Neural cell (in vitro differentiated cells): ENCODE results near the gene NFE2L2. TPM values are rescaled to one million over a fixed set of nuclear protein-coding genes. Genes with fewer than 3 reads are reported as not detected.

ENCODE experiments used
- H2AFZ ChIP-seq: fragments of 200-600, 300-800 bp; sonication (generic), shearing (Covaris generic); 2 replicates; pipeline ENCODE4 v1.6.0; 2014; ENCODE audit warnings: low read depth, mild to moderate bottlenecking, antibody characterized with exemption, low read length, moderate library complexity
- H3F3A ChIP-seq: fragments of 200-600 bp; shearing (Covaris generic); 2 replicates; pipeline ENCODE4 v1.6.1; 2016; ENCODE audit warnings: mild to moderate bottlenecking, moderate library complexity, mixed read lengths, antibody characterized with exemption, low read length; ENCODE audit not compliant: insufficient read depth, poor library complexity, severe bottlenecking
- H3K27ac ChIP-seq: fragments of 200-600, 300-800 bp; sonication (generic), shearing (Covaris generic); 2 replicates; pipeline ENCODE4 v1.5.1; 2014; ENCODE audit warnings: mild to moderate bottlenecking, low read length, moderate library complexity
- H3K27me3 ChIP-seq: fragments of 300-800, 200-600 bp; sonication (generic), shearing (Covaris generic); 2 replicates; pipeline ENCODE4 v1.6.0; 2014; ENCODE audit warnings: mild to moderate bottlenecking, low read depth, low read length, moderate library complexity; ENCODE audit not compliant: insufficient read depth
- H3K36me3 ChIP-seq: fragments of 300-800, 200-600 bp; sonication (generic), shearing (Covaris generic); 2 replicates; pipeline ENCODE4 v1.5.1; 2014; ENCODE audit warnings: mild to moderate bottlenecking, antibody characterized with exemption, low read length, moderate library complexity; ENCODE audit not compliant: insufficient read depth
- H3K4me2 ChIP-seq: fragments of 300-800, 200-600 bp; sonication (generic), shearing (Covaris generic); 2 replicates; pipeline ENCODE4 v1.6.0; 2014; ENCODE audit warnings: mild to moderate bottlenecking, low read length
- H3K4me3 ChIP-seq: fragments of 300-800, 200-600 bp; sonication (generic), shearing (Covaris generic); 2 replicates; pipeline ENCODE4 v1.5.1; 2014; ENCODE audit warnings: mild to moderate bottlenecking, low read length, moderate library complexity
- H3K79me2 ChIP-seq: fragments of 200-600 bp; shearing (Covaris generic); replicated peaks from 2 replicates; pipeline ENCODE4 v1.6.0; 2014; ENCODE audit warnings: mild to moderate bottlenecking, low read length, moderate library complexity; ENCODE audit not compliant: insufficient read depth
- H3K9ac ChIP-seq: fragments of 300-800, 200-600 bp; sonication (generic), shearing (Covaris generic); 2 replicates; pipeline ENCODE4 v1.6.1; 2016; ENCODE audit warnings: mild to moderate bottlenecking, low read length, mixed read lengths
- H3K9me2 ChIP-seq: fragments of 200-600 bp; shearing (Covaris generic); 2 replicates; pipeline ENCODE4 v1.6.1; 2016; ENCODE audit warnings: mild to moderate bottlenecking, low read length, mixed read lengths; ENCODE audit not compliant: insufficient read depth
- H3K9me3 ChIP-seq: fragments of 200-600, 300-800 bp; sonication (generic), shearing (Covaris generic); 2 replicates; pipeline ENCODE4 v1.6.1; 2016; ENCODE audit warnings: mild to moderate bottlenecking, mixed run types, low read length, moderate library complexity, mixed read lengths
- H4K20me1 ChIP-seq: fragments of 200-600 bp; shearing (Covaris generic); 2 replicates; pipeline ENCODE4 v1.6.1; 2016; ENCODE audit warnings: mild to moderate bottlenecking, mixed run types; ENCODE audit not compliant: insufficient read depth
- CTCF ChIP-seq: fragments of 450-650 bp; IDR thresholded peaks from 2 replicates; pipeline ENCODE4 v1.5.1; 2014; ENCODE audit warnings: antibody characterized with exemption, mild to moderate bottlenecking, moderate library complexity; ENCODE audit not compliant: poor library complexity, severe bottlenecking
- EP300 ChIP-seq: fragments of 450-650 bp; conservative IDR thresholded peaks from 2 replicates; pipeline ENCODE4 v1.6.1; 2014; ENCODE audit warnings: antibody characterized with exemption, mild to moderate bottlenecking, moderate library complexity; ENCODE audit not compliant: poor library complexity, severe bottlenecking
- EZH2 ChIP-seq: fragments of 200-600, 300-800 bp; shearing (Covaris generic), sonication (generic); IDR thresholded peaks from 2 replicates; pipeline ENCODE4 v1.6.1; 2014; ENCODE audit warnings: antibody characterized with exemption, low read length, borderline replicate concordance, mild to moderate bottlenecking; ENCODE audit not compliant: insufficient read depth, poor library complexity, severe bottlenecking
- MXI1 ChIP-seq: fragments of 450-650 bp; conservative IDR thresholded peaks from 2 replicates; pipeline ENCODE4 v1.6.1; 2014; ENCODE audit warnings: antibody characterized with exemption, mild to moderate bottlenecking; ENCODE audit not compliant: poor library complexity, severe bottlenecking
- POLR2AphosphoS5 ChIP-seq: IDR thresholded peaks from 2 replicates; pipeline ENCODE4 v1.6.1; 2012
- RAD21 ChIP-seq: fragments of 450-650 bp; conservative IDR thresholded peaks from 2 replicates; pipeline ENCODE4 v1.6.1; 2014; ENCODE audit warnings: antibody characterized with exemption, mild to moderate bottlenecking, moderate library complexity
- REST ChIP-seq: IDR thresholded peaks from 2 replicates; pipeline ENCODE4 v1.6.1; 2012; ENCODE audit warnings: borderline replicate concordance
- SMC3 ChIP-seq: fragments of 450-650 bp; conservative IDR thresholded peaks from 2 replicates; pipeline ENCODE4 v1.6.1; 2014; ENCODE audit warnings: antibody characterized with exemption, mild to moderate bottlenecking, moderate library complexity; ENCODE audit not compliant: poor library complexity
- TAF1 ChIP-seq: IDR thresholded peaks from 2 replicates; pipeline ENCODE4 v1.6.1; 2012; ENCODE audit warnings: low read depth
- polyA plus RNA-seq: library from polyadenylated mRNA; depleted of rRNA; stranded (reverse); fragments of >200 nt; gene quantifications from 2 replicates; pipeline ENCODE4 v1.2.3, GENCODE V29; 2014

NFE2L2 gene
- polyA plus RNA-seq, 1 donor from 2014 or later, result 1.4 TPM

GRCh38 chr2:177211169-177211568, 53.4 kb downstream of the NFE2L2 start:
- Histone ChIP-seq H3K36me3 (no peaks in the 10 kb centered on the region), H3K27me3 (no peaks in the 10 kb centered on the region), H3K27ac (peak overlapping the region; percentile 100), H3K4me3 (peak overlapping the region; percentile 73), H3K79me2 (peaks cover 35% of the 10 kb centered on the region), H2AFZ (no peak overlapping the region), H3K9ac (peak overlapping the region; percentile 95), H4K20me1 (peaks cover 11% of the 10 kb centered on the region), H3F3A (peaks cover 8% of the 10 kb centered on the region), H3K9me2 (no peaks in the 10 kb centered on the region), H3K4me2 (peak overlapping the region; percentile 84), H3K9me3 (no peaks in the 10 kb centered on the region)
- no peak for TF ChIP-seq MXI1
- no peak for TF ChIP-seq REST
- TF ChIP-seq RAD21, result no peak

- Histone ChIP-seq H3K4me3 (no peak overlapping the region), H3K9me3 (no peaks in the 10 kb centered on the region), H3K79me2 (peaks cover 12% of the 10 kb centered on the region), H3F3A (peaks cover 8% of the 10 kb centered on the region), H3K27me3 (no peaks in the 10 kb centered on the region), H3K4me2 (no peak overlapping the region), H3K36me3 (no peaks in the 10 kb centered on the region), H4K20me1 (no peaks in the 10 kb centered on the region), H2AFZ (no peak overlapping the region), H3K9me2 (no peaks in the 10 kb centered on the region), H3K9ac (no peak overlapping the region), H3K27ac (no peak overlapping the region)
- TF ChIP-seq CTCF (no peak), TAF1 (no peak), SMC3 (no peak), RAD21 (no peak), EP300 (no peak), MXI1 (no peak), EZH2 (no peak), POLR2AphosphoS5 (no peak), REST (no peak)
Observed at GRCh38 chr2:177207101-177207500, 57.4 kb downstream of the NFE2L2 start.
